SK-N-SH treated with all-trans-retinoic acid at 6 μM for 48 hours (cell line): Measurements from ENCODE around the gene ERCC4.

Experiments
- CREB5 ChIP-seq: fragments of 250-450 bp; sonication (Bioruptor Pico); IDR thresholded peaks from 2 replicates; pipeline ENCODE4 v1.5.1; 2020; ENCODE audit warnings: low read depth, mild to moderate bottlenecking, moderate library complexity
- CSDC2 ChIP-seq: fragments of 250-450 bp; sonication (Bioruptor Pico); IDR thresholded peaks from 2 replicates; pipeline ENCODE4 v1.5.0; 2020; ENCODE audit warnings: mild to moderate bottlenecking, moderate library complexity
- ISL1 ChIP-seq: fragments of 250-450 bp; sonication (Bioruptor Pico); IDR thresholded peaks from 2 replicates; pipeline ENCODE4 v2.1.2; 2022; ENCODE audit warnings: mild to moderate bottlenecking, moderate library complexity
- PATZ1 ChIP-seq: fragments of 250-450 bp; sonication (Bioruptor Pico); IDR thresholded peaks from 2 replicates; pipeline ENCODE4 v1.8.0; 2020; ENCODE audit warnings: mild to moderate bottlenecking, moderate library complexity, borderline replicate concordance
- RARB ChIP-seq: fragments of 250-450 bp; sonication (Bioruptor Pico); IDR thresholded peaks from 2 replicates; pipeline ENCODE4 v1.8.0; 2021; ENCODE audit warnings: mild to moderate bottlenecking, moderate library complexity
- TOX ChIP-seq: fragments of 250-450 bp; sonication (Bioruptor Pico); IDR thresholded peaks from 2 replicates; pipeline ENCODE4 v1.8.0; 2021; ENCODE audit warnings: mild to moderate bottlenecking, moderate library complexity, borderline replicate concordance
- ZC3H10 ChIP-seq: fragments of 250-450 bp; sonication (Bioruptor Pico); IDR thresholded peaks from 2 replicates; pipeline ENCODE4 v1.5.1; 2021; ENCODE audit warnings: mild to moderate bottlenecking, moderate library complexity
- ZFP30 ChIP-seq: fragments of 450-650 bp; formaldehyde crosslinking; IDR thresholded peaks from 2 replicates; pipeline ENCODE4 v1.5.0; 2022; ENCODE audit warnings: mild to moderate bottlenecking, moderate library complexity
- ZNF565 ChIP-seq: fragments of 450-650 bp; formaldehyde crosslinking; conservative IDR thresholded peaks from 2 replicates; pipeline ENCODE4 v1.5.0; 2020; ENCODE audit warnings: low read depth, mild to moderate bottlenecking, moderate library complexity
- ZNF70 ChIP-seq: fragments of 450-650 bp; formaldehyde crosslinking; IDR thresholded peaks from 2 replicates; pipeline ENCODE4 v1.5.0; 2020; ENCODE audit warnings: mild to moderate bottlenecking, moderate library complexity
- ZNF8 ChIP-seq: fragments of 450-650 bp; formaldehyde crosslinking; IDR thresholded peaks from 2 replicates; pipeline ENCODE4 v1.5.0; 2020; ENCODE audit warnings: mild to moderate bottlenecking, moderate library complexity

GRCh38 chr16:13885700-13886099 lies 34.3 kb upstream of the ERCC4 start:
- no peak for TF ChIP-seq PATZ1 (CRISPR knock-in tag)
- no peak for TF ChIP-seq ISL1 (CRISPR knock-in tag)
- no peak for TF ChIP-seq ZNF565 (CRISPR knock-in tag)
- no peak for TF ChIP-seq CSDC2 (CRISPR knock-in tag)
- no peak for TF ChIP-seq ZFP30 (CRISPR knock-in tag)
- TF ChIP-seq CREB5 (CRISPR knock-in tag): no peak
- no peak for TF ChIP-seq ZC3H10 (CRISPR knock-in tag)
- TF ChIP-seq TOX (CRISPR knock-in tag): no peak
- no peak for TF ChIP-seq RARB
- no peak for TF ChIP-seq ZNF8 (CRISPR knock-in tag)
- TF ChIP-seq ZNF70 (CRISPR knock-in tag): no peak
